HepG2 (cell line): ENCODE measurements around the gene TSPAN31. TPM values are rescaled to one million over a fixed set of nuclear protein-coding genes. Genes with fewer than 3 reads are reported as not detected.

Experiments
- EEA1 ChIP-seq: sonication (generic); formaldehyde crosslinking; IDR thresholded peaks from 2 replicates; pipeline ENCODE4 v1.5.1; 2020; ENCODE audit warnings: mild to moderate bottlenecking, missing genetic modification reagents, borderline replicate concordance
- ESRRA ChIP-seq: sonication (generic); formaldehyde crosslinking; IDR thresholded peaks from 2 replicates; pipeline ENCODE4 v1.5.1; 2020; ENCODE audit warnings: mild to moderate bottlenecking, low read depth, missing genetic modification reagents
- MED1 ChIP-seq: sonication (generic); formaldehyde crosslinking; IDR thresholded peaks from 2 replicates; pipeline ENCODE4 v1.4.0; 2020; ENCODE audit warnings: missing genetic modification reagents
- TBP ChIP-seq: sonication (generic); formaldehyde crosslinking; IDR thresholded peaks from 2 replicates; pipeline ENCODE4 v1.5.0; 2020; ENCODE audit warnings: missing genetic modification reagents
- ZKSCAN5 ChIP-seq: sonication (generic); formaldehyde crosslinking; IDR thresholded peaks from 2 replicates; pipeline ENCODE4 v1.5.1; 2020; ENCODE audit warnings: mild to moderate bottlenecking, missing genetic modification reagents
- ZNF333 ChIP-seq: sonication (generic); formaldehyde crosslinking; IDR thresholded peaks from 2 replicates; pipeline ENCODE4 v1.4.0; 2020; ENCODE audit warnings: mild to moderate bottlenecking, missing genetic modification reagents, borderline replicate concordance
- ZNF709 ChIP-seq: sonication (generic); formaldehyde crosslinking; IDR thresholded peaks from 2 replicates; pipeline ENCODE4 v1.5.0; 2020; ENCODE audit warnings: mild to moderate bottlenecking, missing genetic modification reagents
- polyA plus RNA-seq, 8 experiments: library from polyadenylated mRNA; depleted of rRNA in 3 of 8; stranded (reverse) in 7 of 8; unstranded in 1 of 8; fragments of >200 nt; fragmentation: Illumina TruSeq in 4 of 8; extraction: Trizol in 4 of 8; gene quantifications; 2 replicates each; pipeline versions ENCODE4 v1.2.1 to v1.2.3, GENCODE V29; 2011 to 2016; ENCODE audit warnings: low read depth in 4 of 8, missing spikeins in 1 of 8, mixed read lengths in 1 of 8; ENCODE audit not compliant: insufficient read depth in 1 of 8
- total RNA-seq, 5 experiments: library from RNA; depleted of rRNA; stranded (reverse); fragments of >200 nt; fragmentation: Illumina TruSeq; extraction: Trizol; gene quantifications; 2 replicates each; pipeline ENCODE4 v1.2.3, GENCODE V29; 2016; ENCODE audit warnings: low read depth in 1 of 5
- TF ChIP-seq, protein P1 (sequence below): sonication (generic); formaldehyde crosslinking; IDR thresholded peaks from one replicate; pipeline ENCODE4 v1.5.1; 2020; ENCODE audit warnings: mild to moderate bottlenecking, missing genetic modification reagents; ENCODE audit errors: not compliant biosample characterization
- TF ChIP-seq, protein P2 (sequence below): sonication (generic); formaldehyde crosslinking; IDR thresholded peaks from 2 replicates; pipeline ENCODE4 v1.4.0; 2020; ENCODE audit warnings: missing genetic modification reagents
- TF ChIP-seq, protein P3 (sequence below): sonication (generic); formaldehyde crosslinking; IDR thresholded peaks from 2 replicates; pipeline ENCODE4 v1.4.0; 2020; ENCODE audit warnings: missing genetic modification reagents
- TF ChIP-seq, protein P4 (sequence below): IDR thresholded peaks from 2 replicates; pipeline ENCODE4 v1.6.1; 2016; ENCODE audit warnings: low read depth, borderline replicate concordance

Gene TSPAN31
- total and polyA plus RNA-seq, 2 of the 13 experiments (the other 11 are each of a cell fraction or from before 2014, with no cell fraction given): 10.4 to 24.6 TPM

DNA sequence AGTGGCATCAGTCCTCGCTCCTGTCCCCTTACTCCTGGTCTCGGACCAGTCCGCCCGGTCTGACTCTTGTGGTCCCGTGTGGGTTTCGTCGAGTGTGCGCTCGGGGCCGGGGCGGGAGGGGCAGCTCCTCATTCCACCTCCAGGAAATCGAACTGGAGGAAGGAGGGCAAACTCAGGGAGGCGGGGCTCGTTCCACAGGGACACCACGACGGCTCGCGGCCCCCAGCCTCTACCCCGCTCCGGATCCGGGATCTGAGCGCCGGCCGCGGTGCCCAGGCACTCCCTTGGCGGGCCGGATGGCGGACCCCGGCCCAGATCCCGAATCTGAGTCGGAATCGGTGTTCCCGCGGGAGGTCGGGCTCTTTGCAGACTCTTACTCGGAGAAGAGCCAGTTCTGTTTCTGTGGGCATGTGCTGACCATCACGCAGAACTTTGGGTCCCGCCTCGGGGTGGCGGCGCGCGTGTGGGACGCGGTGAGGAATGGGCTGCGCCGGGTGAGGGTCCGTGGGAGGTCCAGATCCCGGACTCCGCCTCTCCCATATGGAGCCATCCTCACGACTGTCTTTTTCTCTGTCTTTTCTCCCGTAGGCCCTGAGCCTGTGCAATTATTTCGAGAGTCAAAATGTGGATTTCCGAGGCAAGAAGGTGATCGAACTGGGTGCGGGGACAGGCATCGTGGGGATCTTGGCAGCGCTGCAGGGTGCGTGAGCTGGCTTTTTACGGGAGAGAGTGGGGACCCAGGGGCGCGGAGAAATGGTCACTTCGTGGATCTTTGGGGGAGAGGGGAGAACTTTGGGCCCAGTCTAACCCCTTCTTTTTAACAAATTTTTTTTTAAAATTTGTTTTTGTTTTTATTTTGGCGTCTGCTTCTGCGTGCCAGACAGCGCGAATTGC is 27.8 kb downstream of the TSPAN31 start, which contains the start of gene EEF1AKMT3 (continued):
- peak; percentile 60 for TF ChIP-seq ZNF333 (CRISPR knock-in tag)
- TF ChIP-seq ZNF709 (CRISPR knock-in tag): 0 out of 2 replicates have a peak, but pooled peaks have one; percentile 8
- TF ChIP-seq MED1: peak; percentile 25; the same call in 1 of the 2 replicates
- TF ChIP-seq, protein P1, sequence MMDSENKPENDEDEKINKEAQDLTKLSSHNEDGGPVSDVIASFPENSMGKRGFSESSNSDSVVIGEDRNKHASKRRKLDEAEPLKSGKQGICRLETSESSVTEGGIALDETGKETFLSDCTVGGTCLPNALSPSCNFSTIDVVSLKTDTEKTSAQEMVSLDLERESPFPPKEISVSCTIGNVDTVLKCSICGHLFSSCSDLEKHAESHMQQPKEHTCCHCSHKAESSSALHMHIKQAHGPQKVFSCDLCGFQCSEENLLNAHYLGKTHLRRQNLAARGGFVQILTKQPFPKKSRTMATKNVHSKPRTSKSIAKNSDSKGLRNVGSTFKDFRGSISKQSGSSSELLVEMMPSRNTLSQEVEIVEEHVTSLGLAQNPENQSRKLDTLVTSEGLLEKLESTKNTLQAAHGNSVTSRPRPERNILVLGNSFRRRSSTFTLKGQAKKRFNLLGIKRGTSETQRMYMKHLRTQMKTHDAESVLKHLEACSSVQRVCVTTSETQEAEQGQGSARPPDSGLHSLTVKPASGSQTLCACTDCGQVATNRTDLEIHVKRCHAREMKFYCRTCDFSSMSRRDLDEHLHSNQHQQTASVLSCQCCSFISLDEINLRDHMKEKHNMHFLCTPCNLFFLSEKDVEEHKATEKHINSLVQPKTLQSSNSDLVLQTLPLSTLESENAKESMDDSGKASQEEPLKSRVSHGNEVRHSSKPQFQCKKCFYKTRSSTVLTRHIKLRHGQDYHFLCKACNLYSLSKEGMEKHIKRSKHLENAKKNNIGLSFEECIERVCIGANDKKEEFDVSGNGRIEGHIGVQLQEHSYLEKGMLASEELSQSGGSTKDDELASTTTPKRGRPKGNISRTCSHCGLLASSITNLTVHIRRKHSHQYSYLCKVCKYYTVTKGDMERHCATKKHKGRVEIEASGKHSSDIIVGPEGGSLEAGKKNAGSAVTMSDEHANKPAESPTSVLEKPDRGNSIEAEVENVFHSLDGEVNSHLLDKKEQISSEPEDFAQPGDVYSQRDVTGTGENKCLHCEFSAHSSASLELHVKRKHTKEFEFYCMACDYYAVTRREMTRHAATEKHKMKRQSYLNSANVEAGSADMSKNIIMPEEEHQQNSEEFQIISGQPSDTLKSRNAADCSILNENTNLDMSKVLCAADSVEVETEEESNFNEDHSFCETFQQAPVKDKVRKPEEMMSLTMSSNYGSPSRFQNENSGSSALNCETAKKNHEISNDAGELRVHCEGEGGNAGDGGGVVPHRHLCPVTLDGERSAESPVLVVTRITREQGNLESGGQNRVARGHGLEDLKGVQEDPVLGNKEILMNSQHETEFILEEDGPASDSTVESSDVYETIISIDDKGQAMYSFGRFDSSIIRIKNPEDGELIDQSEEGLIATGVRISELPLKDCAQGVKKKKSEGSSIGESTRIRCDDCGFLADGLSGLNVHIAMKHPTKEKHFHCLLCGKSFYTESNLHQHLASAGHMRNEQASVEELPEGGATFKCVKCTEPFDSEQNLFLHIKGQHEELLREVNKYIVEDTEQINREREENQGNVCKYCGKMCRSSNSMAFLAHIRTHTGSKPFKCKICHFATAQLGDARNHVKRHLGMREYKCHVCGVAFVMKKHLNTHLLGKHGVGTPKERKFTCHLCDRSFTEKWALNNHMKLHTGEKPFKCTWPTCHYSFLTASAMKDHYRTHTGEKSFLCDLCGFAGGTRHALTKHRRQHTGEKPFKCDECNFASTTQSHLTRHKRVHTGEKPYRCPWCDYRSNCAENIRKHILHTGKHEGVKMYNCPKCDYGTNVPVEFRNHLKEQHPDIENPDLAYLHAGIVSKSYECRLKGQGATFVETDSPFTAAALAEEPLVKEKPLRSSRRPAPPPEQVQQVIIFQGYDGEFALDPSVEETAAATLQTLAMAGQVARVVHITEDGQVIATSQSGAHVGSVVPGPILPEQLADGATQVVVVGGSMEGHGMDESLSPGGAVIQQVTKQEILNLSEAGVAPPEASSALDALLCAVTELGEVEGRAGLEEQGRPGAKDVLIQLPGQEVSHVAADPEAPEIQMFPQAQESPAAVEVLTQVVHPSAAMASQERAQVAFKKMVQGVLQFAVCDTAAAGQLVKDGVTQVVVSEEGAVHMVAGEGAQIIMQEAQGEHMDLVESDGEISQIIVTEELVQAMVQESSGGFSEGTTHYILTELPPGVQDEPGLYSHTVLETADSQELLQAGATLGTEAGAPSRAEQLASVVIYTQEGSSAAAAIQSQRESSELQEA (CRISPR knock-in tag): peak; percentile 7
- TF ChIP-seq, protein P2, sequence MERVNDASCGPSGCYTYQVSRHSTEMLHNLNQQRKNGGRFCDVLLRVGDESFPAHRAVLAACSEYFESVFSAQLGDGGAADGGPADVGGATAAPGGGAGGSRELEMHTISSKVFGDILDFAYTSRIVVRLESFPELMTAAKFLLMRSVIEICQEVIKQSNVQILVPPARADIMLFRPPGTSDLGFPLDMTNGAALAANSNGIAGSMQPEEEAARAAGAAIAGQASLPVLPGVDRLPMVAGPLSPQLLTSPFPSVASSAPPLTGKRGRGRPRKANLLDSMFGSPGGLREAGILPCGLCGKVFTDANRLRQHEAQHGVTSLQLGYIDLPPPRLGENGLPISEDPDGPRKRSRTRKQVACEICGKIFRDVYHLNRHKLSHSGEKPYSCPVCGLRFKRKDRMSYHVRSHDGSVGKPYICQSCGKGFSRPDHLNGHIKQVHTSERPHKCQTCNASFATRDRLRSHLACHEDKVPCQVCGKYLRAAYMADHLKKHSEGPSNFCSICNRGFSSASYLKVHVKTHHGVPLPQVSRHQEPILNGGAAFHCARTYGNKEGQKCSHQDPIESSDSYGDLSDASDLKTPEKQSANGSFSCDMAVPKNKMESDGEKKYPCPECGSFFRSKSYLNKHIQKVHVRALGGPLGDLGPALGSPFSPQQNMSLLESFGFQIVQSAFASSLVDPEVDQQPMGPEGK (CRISPR knock-in tag): peak; percentile 46
- TF ChIP-seq ESRRA (CRISPR knock-in tag): 0 out of 2 replicates have a peak, but pooled peaks have one; percentile 12
- peak; percentile 33; the same call in 1 of the 2 replicates for TF ChIP-seq EEA1 (CRISPR knock-in tag)
- TF ChIP-seq, protein P3, sequence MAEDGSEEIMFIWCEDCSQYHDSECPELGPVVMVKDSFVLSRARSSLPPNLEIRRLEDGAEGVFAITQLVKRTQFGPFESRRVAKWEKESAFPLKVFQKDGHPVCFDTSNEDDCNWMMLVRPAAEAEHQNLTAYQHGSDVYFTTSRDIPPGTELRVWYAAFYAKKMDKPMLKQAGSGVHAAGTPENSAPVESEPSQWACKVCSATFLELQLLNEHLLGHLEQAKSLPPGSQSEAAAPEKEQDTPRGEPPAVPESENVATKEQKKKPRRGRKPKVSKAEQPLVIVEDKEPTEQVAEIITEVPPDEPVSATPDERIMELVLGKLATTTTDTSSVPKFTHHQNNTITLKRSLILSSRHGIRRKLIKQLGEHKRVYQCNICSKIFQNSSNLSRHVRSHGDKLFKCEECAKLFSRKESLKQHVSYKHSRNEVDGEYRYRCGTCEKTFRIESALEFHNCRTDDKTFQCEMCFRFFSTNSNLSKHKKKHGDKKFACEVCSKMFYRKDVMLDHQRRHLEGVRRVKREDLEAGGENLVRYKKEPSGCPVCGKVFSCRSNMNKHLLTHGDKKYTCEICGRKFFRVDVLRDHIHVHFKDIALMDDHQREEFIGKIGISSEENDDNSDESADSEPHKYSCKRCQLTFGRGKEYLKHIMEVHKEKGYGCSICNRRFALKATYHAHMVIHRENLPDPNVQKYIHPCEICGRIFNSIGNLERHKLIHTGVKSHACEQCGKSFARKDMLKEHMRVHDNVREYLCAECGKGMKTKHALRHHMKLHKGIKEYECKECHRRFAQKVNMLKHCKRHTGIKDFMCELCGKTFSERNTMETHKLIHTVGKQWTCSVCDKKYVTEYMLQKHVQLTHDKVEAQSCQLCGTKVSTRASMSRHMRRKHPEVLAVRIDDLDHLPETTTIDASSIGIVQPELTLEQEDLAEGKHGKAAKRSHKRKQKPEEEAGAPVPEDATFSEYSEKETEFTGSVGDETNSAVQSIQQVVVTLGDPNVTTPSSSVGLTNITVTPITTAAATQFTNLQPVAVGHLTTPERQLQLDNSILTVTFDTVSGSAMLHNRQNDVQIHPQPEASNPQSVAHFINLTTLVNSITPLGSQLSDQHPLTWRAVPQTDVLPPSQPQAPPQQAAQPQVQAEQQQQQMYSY (CRISPR knock-in tag): peak; percentile 71; the same call in 1 of the 2 replicates
- 0 out of 2 replicates have a peak, but pooled peaks have one; percentile 18 for TF ChIP-seq ZKSCAN5 (CRISPR knock-in tag)
- TF ChIP-seq, protein P4, sequence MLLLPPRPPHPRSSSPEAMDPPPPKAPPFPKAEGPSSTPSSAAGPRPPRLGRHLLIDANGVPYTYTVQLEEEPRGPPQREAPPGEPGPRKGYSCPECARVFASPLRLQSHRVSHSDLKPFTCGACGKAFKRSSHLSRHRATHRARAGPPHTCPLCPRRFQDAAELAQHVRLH (CRISPR knock-in tag): 0 out of 2 replicates have a peak, but pooled peaks have one; percentile 15
- TF ChIP-seq TBP (CRISPR knock-in tag): no peak
